Esophagus muscularis mucosa (tissue), 4 donors: ENCODE data around the gene TMEM131L. TPM values are rescaled to one million over a fixed set of nuclear protein-coding genes. Genes with fewer than 3 reads are reported as not detected.

ENCODE experiments used
- DNase-seq: peaks from one replicate; pipeline ENCODE4 v3.0.0-alpha.2; 2017; ENCODE audit errors: extremely low spot score
- H3K27ac ChIP-seq, 4 donors: fragments of 200-600 bp; sonication (generic); replicated peaks in 1 of 4; 1 replicate in 3 of 4; 2 replicates in 1 of 4; pipeline ENCODE4 v1.5.1; 2016 to 2019; ENCODE audit warnings: mild to moderate bottlenecking in 1 of 4
- H3K27me3 ChIP-seq, 4 donors: fragments of 200-600 bp; sonication (generic); one replicate each; pipeline versions ENCODE4 v1.5.1 to v1.6.0; 2016 to 2019
- H3K36me3 ChIP-seq, 4 donors: fragments of 200-600 bp; sonication (generic); one replicate each; pipeline ENCODE4 v1.5.1; 2016 to 2019
- H3K4me1 ChIP-seq, 4 donors: fragments of 200-600 bp; sonication (generic); one replicate each; pipeline ENCODE4 v1.5.1; 2016 to 2019
- H3K4me3 ChIP-seq, 4 donors: fragments of 200-600 bp; sonication (generic); 1 replicate in 2 of 4; 2 replicates in 2 of 4; pipeline ENCODE4 v1.5.1; 2016 to 2019; ENCODE audit warnings: mild to moderate bottlenecking in 4 of 4, moderate library complexity in 1 of 4
- H3K9me3 ChIP-seq, 4 donors: fragments of 200-600 bp; sonication (generic); 1 replicate in 3 of 4; 2 replicates in 1 of 4; pipeline ENCODE4 v1.5.1; 2016 to 2019
- CTCF ChIP-seq, 3 experiments: fragments of 200-600 bp in 2 of 3; fragments of 450-650 bp in 1 of 3; sonication (generic) in 2 of 3; IDR thresholded peaks; one replicate each; pipeline ENCODE4 v1.5.1; 2017 to 2019; ENCODE audit warnings: antibody characterized with exemption in 3 of 3, mild to moderate bottlenecking in 2 of 3, moderate library complexity in 1 of 3
- EP300 ChIP-seq: sonication (generic); formaldehyde crosslinking; IDR thresholded peaks from one replicate; pipeline ENCODE4 v1.6.1; 2017; ENCODE audit warnings: antibody characterized with exemption
- POLR2A ChIP-seq: fragments of 450-650 bp; IDR thresholded peaks from one replicate; pipeline ENCODE4 v1.6.1; 2017; ENCODE audit warnings: antibody characterized with exemption, moderate library complexity, mild to moderate bottlenecking, low read depth
- POLR2AphosphoS5 ChIP-seq, 2 donors: sonication (generic); formaldehyde crosslinking; IDR thresholded peaks; one replicate each; pipeline ENCODE4 v1.6.1; 2017; ENCODE audit warnings: antibody characterized with exemption in 2 of 2
- WGBS: methylation state at CpG from one replicate; pipeline ENCODE4 v1.1.5; 2018; 5-methylcytosine and 5-hydroxymethylcytosine counted together
- intact Hi-C: fragments of 100-400 bp; cut with DNase I; formaldehyde crosslinking; loops from one replicate; pipeline ENCODE4 v1.15.1; 2023
- total RNA-seq, 4 donors: library from RNA; depleted of rRNA; stranded (reverse); fragments of >200 nt; gene quantifications; one replicate each; pipeline versions ENCODE4 v1.1.0 to v1.2.1, GENCODE V29; 2016

The TMEM131L gene
- total RNA-seq, 4 donors from 2014 or later, result 10.3 to 16.3 (median 12.1) TPM

GRCh38 chr4:153572609-153573008 lies 106.4 kb downstream of the TMEM131L start:
- TF ChIP-seq POLR2AphosphoS5 (IDR thresholded peaks at IDR 0.05), result no peak
- TF ChIP-seq POLR2A, result no peak
- TF ChIP-seq CTCF (IDR thresholded peaks at IDR 0.05), result no peak
- TF ChIP-seq EP300, result no peak
- no peaks in the 10 kb centered on the region for H3K36me3 ChIP-seq
- no peaks in the 10 kb centered on the region for H3K27me3 ChIP-seq
- peaks cover 22 to 47% (median 33%) of the 10 kb centered on the region in 4 donors for H3K4me1 ChIP-seq
- 100% methylated on average over 3 of the region's 3 CpGs for WGBS
- H3K27ac ChIP-seq, result peak overlapping the region in 1 of 4 donors; percentile 55
- H3K4me3 ChIP-seq, result no peak overlapping the region
- no peak for DNase-seq
- intact Hi-C loops, result loop anchor here (10.0 kb wide), 3 partner anchors 138 to 428 kb away; no protein-coding TSS in a partner anchor
- H3K9me3 ChIP-seq, result no peaks in the 10 kb centered on the region

- TF ChIP-seq POLR2A (no peak), EP300 (no peak), CTCF (IDR thresholded peaks at IDR 0.05) (no peak)
- no peak for DNase-seq
- intact Hi-C loops, result loop anchor here (10.0 kb wide), 3 partner anchors 138 to 428 kb away; no protein-coding TSS in a partner anchor
- H3K27ac ChIP-seq, result peak overlapping the region; percentile 38 to 55 (median 48)
- no peaks in the 10 kb centered on the region for H3K9me3 ChIP-seq
- H3K27me3 ChIP-seq, result no peaks in the 10 kb centered on the region
- H3K4me3 ChIP-seq, result no peak overlapping the region
- H3K36me3 ChIP-seq, result no peaks in the 10 kb centered on the region
- peaks cover 22 to 45% (median 33%) of the 10 kb centered on the region in 4 donors for H3K4me1 ChIP-seq
- 73% methylated on average over 7 of the region's 7 CpGs for WGBS
Observed at GRCh38 chr4:153573221-153573620, 107.1 kb downstream of the TMEM131L start.

GRCh38 chr4:153573881-153574802 lies 108.0 kb downstream of the TMEM131L start:
- Histone ChIP-seq H3K36me3 (no peaks in the 10 kb centered on the region), H3K9me3 (no peaks in the 10 kb centered on the region), H3K27me3 (no peaks in the 10 kb centered on the region), H3K27ac (peak overlapping the region in 3 of 4 donors; percentile 45 to 55 (median 52)), H3K4me3 (no peak overlapping the region), H3K4me1 (peaks cover 19 to 40% (median 33%) of the 10 kb centered on the region in 4 donors)
- TF ChIP-seq POLR2A (no peak), EP300 (no peak), CTCF (IDR thresholded peaks at IDR 0.05) (peak; percentile 69 to 78 (median 74)), POLR2AphosphoS5 (IDR thresholded peaks at IDR 0.05) (peak; percentile 43 to 55)
- no peak for DNase-seq
- intact Hi-C loops, result loop anchor here (1.0 to 10.0 kb wide), 4 partner anchors 139 to 429 kb away; partner anchors contain the start of gene MND1
- 60% methylated on average over 4 of the region's 4 CpGs for WGBS

GRCh38 chr4:153576443-153576774 lies 110.2 kb downstream of the TMEM131L start:
- H3K36me3 ChIP-seq, result peaks cover 0 to 6% (median 0%) of the 10 kb centered on the region in 4 donors
- DNase-seq, result no peak
- no peak overlapping the region for H3K4me3 ChIP-seq
- no peaks in the 10 kb centered on the region for H3K9me3 ChIP-seq
- no peak overlapping the region for H3K27ac ChIP-seq
- H3K4me1 ChIP-seq, result peaks cover 13 to 30% (median 26%) of the 10 kb centered on the region in 4 donors
- WGBS, result 38% methylated on average over 2 of the region's 2 CpGs
- intact Hi-C loops, result loop anchor here (10.0 kb wide), 3 partner anchors 142 to 432 kb away; no protein-coding TSS in a partner anchor
- TF ChIP-seq EP300 (no peak), POLR2AphosphoS5 (IDR thresholded peaks at IDR 0.05) (no peak), CTCF (IDR thresholded peaks at IDR 0.05) (no peak), POLR2A (no peak)
- H3K27me3 ChIP-seq, result no peaks in the 10 kb centered on the region
